Tibial nerve (tissue), 4 donors: ENCODE measurements around the gene NDUFB5. TPM values are rescaled to one million over a fixed set of nuclear protein-coding genes. Genes with fewer than 3 reads are reported as not detected.

Source experiments
- DNase-seq, 2 donors: peaks; one replicate each; pipeline ENCODE4 v3.0.0-alpha.2; 2019; ENCODE audit warnings: low spot score in 2 of 2
- H3K27ac ChIP-seq, 4 donors: fragments of 200-600 bp; sonication (generic) in 3 of 4; one replicate each; pipeline ENCODE4 v1.5.1; 2017 to 2019; ENCODE audit warnings: mild to moderate bottlenecking in 1 of 4
- H3K27me3 ChIP-seq, 2 donors: fragments of 200-600 bp; sonication (generic) in 1 of 2; one replicate each; pipeline versions ENCODE4 v1.5.1 to v1.6.0; 2017 to 2019
- H3K36me3 ChIP-seq, 3 donors: fragments of 200-600 bp; sonication (generic); one replicate each; pipeline ENCODE4 v1.5.1; 2018 to 2019
- H3K4me1 ChIP-seq, 4 donors: fragments of 200-600 bp; sonication (generic) in 3 of 4; one replicate each; pipeline ENCODE4 v1.5.1; 2017 to 2019
- H3K4me3 ChIP-seq, 4 donors: fragments of 200-600 bp; sonication (generic) in 3 of 4; one replicate each; pipeline ENCODE4 v1.5.1; 2017 to 2019; ENCODE audit warnings: mild to moderate bottlenecking in 1 of 4, moderate library complexity in 1 of 4
- H3K9me3 ChIP-seq, 4 donors: fragments of 200-600 bp; sonication (generic) in 3 of 4; one replicate each; pipeline ENCODE4 v1.5.1; 2017 to 2019
- EP300 ChIP-seq, 2 donors: sonication (generic); formaldehyde crosslinking; IDR thresholded peaks; one replicate each; pipeline ENCODE4 v1.6.1; 2017; ENCODE audit warnings: antibody characterized with exemption in 2 of 2, mild to moderate bottlenecking in 1 of 2
- POLR2A ChIP-seq, 2 donors: fragments of 450-650 bp; IDR thresholded peaks; one replicate each; pipeline ENCODE4 v1.6.1; 2017; ENCODE audit warnings: antibody characterized with exemption in 2 of 2, mild to moderate bottlenecking in 2 of 2, moderate library complexity in 2 of 2
- WGBS, 2 donors: methylation state at CpG; one replicate each; pipeline ENCODE4 v1.1.5; 2018; 5-methylcytosine and 5-hydroxymethylcytosine counted together
- total RNA-seq, 4 donors: library from RNA; depleted of rRNA; stranded (reverse); fragments of >200 nt; gene quantifications; one replicate each; pipeline ENCODE4 v1.1.0, GENCODE V29; 2016
- TF ChIP-seq, protein P1 (sequence below), 5 experiments: fragments of 200-600 bp in 3 of 5; fragments of 450-650 bp in 2 of 5; sonication (generic) in 3 of 5; IDR thresholded peaks; one replicate each; pipeline ENCODE4 v1.5.1; 2016 to 2019; ENCODE audit warnings: antibody characterized with exemption in 5 of 5, mild to moderate bottlenecking in 3 of 5, moderate library complexity in 2 of 5

Gene NDUFB5
- total RNA-seq, 4 donors from 2014 or later = 45.9 to 101 (median 66.4) TPM

DNA sequence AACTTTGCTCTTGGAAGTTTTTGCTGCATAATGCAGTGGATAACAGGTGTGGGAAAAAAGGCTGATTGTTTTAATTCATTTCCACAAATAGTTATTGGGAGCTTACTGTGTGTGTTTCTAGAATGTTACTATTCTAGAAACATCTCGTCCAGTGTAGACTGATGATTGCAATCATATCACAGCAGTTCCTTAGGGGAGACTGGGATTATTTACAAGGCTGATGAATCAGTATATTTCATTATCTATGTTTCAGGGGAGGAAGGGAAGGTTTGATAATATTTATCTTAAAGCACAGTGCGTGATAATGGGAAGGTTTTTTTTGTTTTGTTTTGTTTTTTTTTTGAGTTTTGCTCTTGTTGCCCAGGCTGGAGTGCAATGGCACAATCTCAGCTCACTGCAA is 50.6 kb downstream of the NDUFB5 start:
- Histone ChIP-seq H3K4me3 (no peak overlapping the region), H3K36me3 (no peaks in the 10 kb centered on the region), H3K4me1 (peaks cover 0 to 22% (median 0%) of the 10 kb centered on the region in 4 donors), H3K27me3 (no peaks in the 10 kb centered on the region), H3K27ac (no peak overlapping the region), H3K9me3 (no peaks in the 10 kb centered on the region)
- TF ChIP-seq EP300 (IDR thresholded peaks at IDR 0.05) (no peak), POLR2A (IDR thresholded peaks at IDR 0.05) (no peak)
- TF ChIP-seq, protein P1, sequence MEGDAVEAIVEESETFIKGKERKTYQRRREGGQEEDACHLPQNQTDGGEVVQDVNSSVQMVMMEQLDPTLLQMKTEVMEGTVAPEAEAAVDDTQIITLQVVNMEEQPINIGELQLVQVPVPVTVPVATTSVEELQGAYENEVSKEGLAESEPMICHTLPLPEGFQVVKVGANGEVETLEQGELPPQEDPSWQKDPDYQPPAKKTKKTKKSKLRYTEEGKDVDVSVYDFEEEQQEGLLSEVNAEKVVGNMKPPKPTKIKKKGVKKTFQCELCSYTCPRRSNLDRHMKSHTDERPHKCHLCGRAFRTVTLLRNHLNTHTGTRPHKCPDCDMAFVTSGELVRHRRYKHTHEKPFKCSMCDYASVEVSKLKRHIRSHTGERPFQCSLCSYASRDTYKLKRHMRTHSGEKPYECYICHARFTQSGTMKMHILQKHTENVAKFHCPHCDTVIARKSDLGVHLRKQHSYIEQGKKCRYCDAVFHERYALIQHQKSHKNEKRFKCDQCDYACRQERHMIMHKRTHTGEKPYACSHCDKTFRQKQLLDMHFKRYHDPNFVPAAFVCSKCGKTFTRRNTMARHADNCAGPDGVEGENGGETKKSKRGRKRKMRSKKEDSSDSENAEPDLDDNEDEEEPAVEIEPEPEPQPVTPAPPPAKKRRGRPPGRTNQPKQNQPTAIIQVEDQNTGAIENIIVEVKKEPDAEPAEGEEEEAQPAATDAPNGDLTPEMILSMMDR (IDR thresholded peaks at IDR 0.05) = no peak
- no peak for DNase-seq
- 90% methylated on average over 2 of the region's 2 CpGs for WGBS, 2 donors

DNA sequence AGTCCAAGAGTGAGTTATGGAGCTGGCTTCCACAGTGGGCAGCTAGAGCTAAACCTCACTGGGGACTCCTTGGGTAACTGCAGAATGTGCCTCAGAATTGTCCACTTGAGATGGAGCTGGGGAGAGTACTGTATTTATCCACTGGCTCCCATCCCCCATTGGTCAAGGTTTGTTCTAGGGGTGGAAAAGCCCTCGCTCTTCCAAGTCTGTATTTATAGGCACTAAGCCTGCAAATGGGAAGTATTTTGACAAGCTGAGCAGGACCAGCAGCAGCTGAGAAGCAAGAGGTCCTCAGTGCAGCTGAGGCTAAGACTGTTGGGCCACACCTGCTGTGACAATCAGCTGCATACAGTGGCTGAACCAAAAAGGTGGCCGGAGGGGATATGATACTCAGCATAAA is 54.0 kb downstream of the NDUFB5 start:
- Histone ChIP-seq H3K9me3 (no peaks in the 10 kb centered on the region), H3K36me3 (no peaks in the 10 kb centered on the region), H3K4me3 (no peak overlapping the region), H3K4me1 (peaks cover 0 to 33% (median 2%) of the 10 kb centered on the region in 4 donors), H3K27me3 (no peaks in the 10 kb centered on the region), H3K27ac (no peak overlapping the region)
- DNase-seq = no peak
- 77 to 88% methylated on average over 2 of the region's 2 CpGs for WGBS, 2 donors
- TF ChIP-seq POLR2A (IDR thresholded peaks at IDR 0.05) = no peak
- TF ChIP-seq, protein P1 (IDR thresholded peaks at IDR 0.05) = no peak
- no peak for TF ChIP-seq EP300 (IDR thresholded peaks at IDR 0.05)

DNA sequence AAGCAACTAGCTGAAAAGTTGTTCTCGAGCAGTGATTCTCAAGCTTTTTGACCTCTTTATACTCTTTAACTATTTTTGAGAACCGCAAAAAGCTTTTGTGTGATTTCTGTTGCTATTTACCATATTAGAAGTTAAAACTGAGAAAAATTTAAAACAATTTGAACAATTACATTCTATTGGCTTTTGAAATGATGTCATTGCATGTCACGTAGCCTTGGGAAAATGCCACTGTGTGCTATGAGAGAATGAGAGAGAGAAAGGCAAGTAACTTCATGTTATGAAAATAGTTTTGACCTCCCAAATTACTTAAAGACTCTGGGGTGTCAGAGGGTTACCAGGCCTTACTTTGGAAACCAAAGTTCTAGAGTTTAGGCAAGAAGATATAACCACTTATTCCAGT is 56.3 kb downstream of the NDUFB5 start:
- Histone ChIP-seq H3K9me3 (no peaks in the 10 kb centered on the region), H3K36me3 (no peaks in the 10 kb centered on the region), H3K27ac (no peak overlapping the region), H3K27me3 (no peaks in the 10 kb centered on the region), H3K4me3 (no peak overlapping the region), H3K4me1 (peaks cover 0 to 22% (median 2%) of the 10 kb centered on the region in 4 donors)
- 35 to 52% methylated on average over 3 of the region's 3 CpGs for WGBS, 2 donors
- no peak for DNase-seq
- TF ChIP-seq POLR2A (IDR thresholded peaks at IDR 0.05) (no peak), EP300 (IDR thresholded peaks at IDR 0.05) (no peak)
- TF ChIP-seq, protein P1 (IDR thresholded peaks at IDR 0.05) = no peak

DNA sequence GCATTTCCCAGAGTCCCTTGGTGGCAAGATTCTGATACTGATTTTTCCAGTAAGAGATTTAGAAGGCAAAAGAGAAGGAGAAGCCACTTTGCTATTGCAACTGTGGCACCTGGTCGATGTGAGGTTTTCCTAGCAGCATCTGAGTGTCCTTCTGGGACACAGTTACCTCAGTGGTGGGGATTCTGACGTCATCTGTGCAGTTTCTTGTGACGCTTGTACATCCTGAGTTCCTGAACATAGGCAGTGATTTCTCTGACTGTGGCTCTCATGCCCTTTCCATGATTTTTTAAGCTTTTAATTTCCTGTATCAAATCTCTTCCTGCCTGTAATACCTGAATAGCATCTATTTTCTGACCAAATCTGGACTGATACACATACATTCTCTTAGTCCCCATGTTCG is 57.2 kb downstream of the NDUFB5 start:
- TF ChIP-seq, protein P1 (IDR thresholded peaks at IDR 0.05) = no peak
- TF ChIP-seq EP300 (IDR thresholded peaks at IDR 0.05) (no peak), POLR2A (IDR thresholded peaks at IDR 0.05) (no peak)
- no peaks in the 10 kb centered on the region for H3K27me3 ChIP-seq
- H3K9me3 ChIP-seq = no peaks in the 10 kb centered on the region
- DNase-seq = no peak
- H3K27ac ChIP-seq = no peak overlapping the region
- WGBS, 2 donors = 82 to 89% methylated on average over 4 of the region's 4 CpGs
- H3K4me3 ChIP-seq = no peak overlapping the region
- H3K36me3 ChIP-seq = no peaks in the 10 kb centered on the region
- H3K4me1 ChIP-seq = peaks cover 0 to 31% (median 2%) of the 10 kb centered on the region in 4 donors

GRCh38 chr3:179663093-179663492 is 58.5 kb downstream of the NDUFB5 start:
- 41 to 48% methylated on average over 1 of the region's 1 CpG for WGBS, 2 donors

More at GRCh38 chr3:179663093-179663492, 58.5 kb downstream of the NDUFB5 start:
- Histone ChIP-seq H3K27ac (no peak overlapping the region), H3K27me3 (no peaks in the 10 kb centered on the region), H3K4me3 (no peak overlapping the region), H3K36me3 (no peaks in the 10 kb centered on the region), H3K9me3 (no peaks in the 10 kb centered on the region), H3K4me1 (peaks cover 0 to 31% (median 2%) of the 10 kb centered on the region in 4 donors)
- TF ChIP-seq, protein P1 (IDR thresholded peaks at IDR 0.05) = no peak
- TF ChIP-seq EP300 (IDR thresholded peaks at IDR 0.05) (no peak), POLR2A (IDR thresholded peaks at IDR 0.05) (no peak)
- no peak for DNase-seq
